Heart left ventricle (tissue), 16 donors: Measurements from ENCODE around the gene ZBTB18. TPM values are rescaled to one million over a fixed set of nuclear protein-coding genes. Genes with fewer than 3 reads are reported as not detected.
A peak's percentile ranks its signal among the peaks of the same experiment; 100 is the strongest.
"Not testable (repeated sequence)": the region's sequence is repeated elsewhere in the genome, so short reads cannot be mapped to it uniquely, and the experiment has no call there.

Source experiments
- ATAC-seq, 4 donors: fragments of 200-7000 bp; cut with Tn5 transposase; one replicate each; pipeline ENCODE4 v1.9.1; 2020 to 2022; ENCODE audit warnings: moderate library complexity in 4 of 4, mild to moderate bottlenecking in 3 of 4, moderate number of reproducible peaks in 1 of 4
- DNase-seq, 5 donors: peaks; one replicate each; pipeline ENCODE4 v3.0.0-alpha.2; 2020
- H3K27ac ChIP-seq, 12 donors: fragments of 200-600 bp; sonication (generic) in 4 of 12; one replicate each; pipeline versions ENCODE4 v1.5.0 to v1.8.0; 2016 to 2022; ENCODE audit warnings: mild to moderate bottlenecking in 2 of 12
- H3K27me3 ChIP-seq, 9 donors: fragments of 200-600 bp; sonication (generic) in 2 of 9; one replicate each; pipeline versions ENCODE4 v1.5.1 to v1.8.0; 2016 to 2022; ENCODE audit warnings: mild to moderate bottlenecking in 3 of 9
- H3K36me3 ChIP-seq, 9 donors: fragments of 200-600 bp; sonication (generic) in 2 of 9; one replicate each; pipeline versions ENCODE4 v1.5.0 to v1.8.0; 2018 to 2022; ENCODE audit warnings: mild to moderate bottlenecking in 2 of 9
- H3K4me1 ChIP-seq, 12 donors: fragments of 200-600 bp; sonication (generic) in 4 of 12; one replicate each; pipeline versions ENCODE4 v1.5.0 to v1.8.0; 2016 to 2022; ENCODE audit warnings: mild to moderate bottlenecking in 3 of 12
- H3K4me3 ChIP-seq, 12 donors: fragments of 200-600 bp; sonication (generic) in 4 of 12; one replicate each; pipeline versions ENCODE4 v1.5.0 to v1.8.0; 2017 to 2022; ENCODE audit warnings: mild to moderate bottlenecking in 9 of 12, moderate library complexity in 4 of 12
- H3K9me3 ChIP-seq, 12 donors: fragments of 200-600 bp; sonication (generic) in 4 of 12; one replicate each; pipeline versions ENCODE4 v1.5.0 to v1.8.0; 2016 to 2022; ENCODE audit warnings: mild to moderate bottlenecking in 1 of 12
- CTCF ChIP-seq, 12 donors: fragments of 200-600 bp; sonication (generic) in 4 of 12; IDR thresholded peaks; one replicate each; pipeline versions ENCODE4 v1.5.0 to v1.8.0; 2018 to 2022; ENCODE audit warnings: antibody characterized with exemption in 12 of 12, mild to moderate bottlenecking in 5 of 12
- POLR2A ChIP-seq, 2 donors: fragments of 450-650 bp; IDR thresholded peaks; one replicate each; pipeline ENCODE4 v1.6.1; 2017; ENCODE audit warnings: antibody characterized with exemption in 2 of 2, mild to moderate bottlenecking in 2 of 2, moderate library complexity in 2 of 2
- WGBS, 4 donors: extraction: QIAGEN DNeasy Blood & Tissue Kit in 2 of 4; methylation state at CpG; one replicate each; pipeline versions ENCODE4 v1.1.5 to v1.1.7; 2013 to 2018; 5-methylcytosine and 5-hydroxymethylcytosine counted together
- intact Hi-C, 10 donors: fragments of 100-400 bp; cut with DNase I; formaldehyde crosslinking; loops; one replicate each; pipeline versions ENCODE4 v1.11.1 to v1.14.2; 2022
- polyA plus RNA-seq, 2 donors: library from polyadenylated mRNA; stranded (reverse); fragments of 200-250 nt; gene quantifications; one replicate each; pipeline ENCODE4 v1.2.3, GENCODE V29; 2013
- total RNA-seq, 9 donors: library from RNA; depleted of rRNA in 2 of 9; stranded (reverse); fragments of >200 nt in 2 of 9; fragmentation: NEBNext Ultra II Directional in 3 of 9; extraction: Animal tissue kit (Norgen Biotek cat#: 25700) in 3 of 9; gene quantifications; one replicate each; pipeline versions ENCODE4 v1.1.0 to v1.2.4, GENCODE V29; 2016 to 2023
- donor health status: ischemic (EF 13 %, LVEDD 7.1; RV severe dilation, severe dysfunction).
- donor health status: healthy with polysubstance abuse.
- donor health status: DM: no; HTN: yes; CAD: no.
- donor health status: DM: no; HTN: no; CAD: no.
- donor health status: ischemic (EF 25% LVEDD 6.9; RV normal size, moderate dysfunction).
- donor health status: ischemic (EF 25% LVEDD 5.7; RV mildly dilated, moderate dysfunction).
- donor health status: healthy.
- donor health status: DM: yes; HTN: yes; CAD: no.
- donor health status: ischemic (EF 35%, LVEDD 5.7; RV mildly dilated, moderate dysfunction).
- donor health status: nonischemic (EF 11% LVEDD 7.7; RV severe dilation, severe dysfunction).
- donor health status: DM: yes; HTN: yes; CAD: no.
- donor health status: PGD.
- donor health status: ischemic (EF 29% LVEDD 5.4; RV normal size, mild dysfunction).
- donor health status: nonischemic (EF 23%, LVEDD 6.1; RV moderate dilation, normal function).

ZBTB18 gene
- total and polyA plus RNA-seq, 11 donors, result 12.5 to 29.2 (median 22.5) TPM

DNA sequence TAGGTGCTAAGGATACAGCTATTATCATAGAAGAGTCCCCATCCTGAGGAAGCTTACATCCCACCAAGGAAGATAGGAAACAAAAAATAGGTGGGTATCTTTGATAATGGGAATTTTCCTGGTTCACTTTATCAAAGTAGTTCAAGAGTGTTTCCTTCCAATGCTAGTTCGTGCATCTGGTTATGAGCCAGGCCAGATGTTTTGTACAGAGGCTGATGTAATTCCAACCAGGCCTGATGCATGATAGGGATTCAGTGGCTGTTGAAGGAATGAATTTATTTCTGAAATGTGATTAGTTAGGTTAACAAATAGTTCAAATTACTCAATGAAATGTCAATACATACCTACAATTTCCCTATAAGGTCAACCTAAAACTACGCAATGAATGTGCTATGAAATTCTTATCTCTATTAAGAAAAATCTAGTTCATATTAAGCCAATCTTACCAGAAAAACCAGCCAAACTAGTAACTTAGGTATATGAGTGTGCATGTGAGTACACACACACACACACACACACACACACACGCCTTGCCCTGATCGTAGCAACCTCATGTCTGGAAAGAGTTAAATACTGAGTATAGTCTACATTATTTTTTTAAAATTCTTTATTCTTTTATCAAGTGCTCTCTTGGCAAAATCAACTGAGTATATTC, 9.5 kb upstream of the ZBTB18 start:
- no peak for TF ChIP-seq POLR2A (IDR thresholded peaks at IDR 0.05)
- TF ChIP-seq CTCF (IDR thresholded peaks at IDR 0.05), result no peak
- H3K4me1 ChIP-seq, result peaks cover 0 to 2% (median 0%) of the 10 kb centered on the region in 12 donors
- no peak for ATAC-seq
- H3K27me3 ChIP-seq, result no peaks in the 10 kb centered on the region
- 81 to 88% (median 85%) methylated on average over 4 of the region's 4 CpGs for WGBS, 4 donors
- no peak overlapping the region for H3K4me3 ChIP-seq
- no peak overlapping the region for H3K27ac ChIP-seq
- peak in 1 of 5 donors; percentile 29 for DNase-seq
- no peaks in the 10 kb centered on the region for H3K9me3 ChIP-seq
- intact Hi-C loops, result loop anchor here in 5 of 10 donors (10.0 kb wide), 4 partner anchors 117 to 787 kb away; partner anchors contain the start of genes AKT3 (in 2 of the 5), CEP170 (in 1 of the 5) and SDCCAG8 (in 1 of the 5)
- no peaks in the 10 kb centered on the region for H3K36me3 ChIP-seq

GRCh38 chr1:244042293-244042692, 8.8 kb upstream of the ZBTB18 start:
- Histone ChIP-seq H3K4me3 (no peak overlapping the region), H3K36me3 (no peaks in the 10 kb centered on the region), H3K9me3 (no peaks in the 10 kb centered on the region), H3K4me1 (peaks cover 0 to 7% (median 5%) of the 10 kb centered on the region in 12 donors), H3K27me3 (no peaks in the 10 kb centered on the region), H3K27ac (no peak overlapping the region)
- intact Hi-C loops, result loop anchor here in 5 of 10 donors (10.0 kb wide), 4 partner anchors 117 to 787 kb away; partner anchors contain the start of genes AKT3 (in 2 of the 5), CEP170 (in 1 of the 5) and SDCCAG8 (in 1 of the 5)
- WGBS, 4 donors, result 77 to 99% (median 89%) methylated on average over 3 of the region's 3 CpGs
- no peak for TF ChIP-seq CTCF (IDR thresholded peaks at IDR 0.05)
- no peak for TF ChIP-seq POLR2A (IDR thresholded peaks at IDR 0.05)
- DNase-seq (no peak), ATAC-seq (no peak)

GRCh38 chr1:244044423-244044822, 6.7 kb upstream of the ZBTB18 start:
- WGBS, 4 donors, result 0 to 97% (median 70%) methylated on average over 1 of the region's 1 CpG
- H3K27ac ChIP-seq, result no peak overlapping the region
- no peak for DNase-seq

GRCh38 chr1:244046254-244046653, 4.8 kb upstream of the ZBTB18 start:
- 95 to 100% (median 98%) methylated on average over 1 of the region's 1 CpG for WGBS, 4 donors
- intact Hi-C loops, result loop anchor here in 5 of 10 donors (5.0 to 10.0 kb wide), 7 partner anchors 121 to 791 kb away; partner anchors contain the start of genes AKT3 (in 3 of the 5), CEP170 (in 1 of the 5) and SDCCAG8 (in 1 of the 5)
- H3K36me3 ChIP-seq, H3K27me3 ChIP-seq, ATAC-seq, DNase-seq, H3K4me3 ChIP-seq, H3K9me3 ChIP-seq: not testable (repeated sequence)
- Histone ChIP-seq H3K27ac (peak overlapping the region in 2 of 12 donors; percentile 99), H3K4me1 (peaks cover 4 to 23% (median 12%) of the 10 kb centered on the region in 12 donors)

More at GRCh38 chr1:244044423-244044822, 6.7 kb upstream of the ZBTB18 start:
- Histone ChIP-seq H3K36me3 (no peaks in the 10 kb centered on the region), H3K9me3 (no peaks in the 10 kb centered on the region), H3K27me3 (no peaks in the 10 kb centered on the region), H3K4me1 (peaks cover 0 to 7% (median 5%) of the 10 kb centered on the region in 12 donors), H3K4me3 (no peak overlapping the region)
- TF ChIP-seq CTCF (IDR thresholded peaks at IDR 0.05) (no peak), POLR2A (IDR thresholded peaks at IDR 0.05) (no peak)
- no peak for ATAC-seq
- intact Hi-C loops, result loop anchor here in 5 of 10 donors (10.0 kb wide), 4 partner anchors 120 to 790 kb away; partner anchors contain the start of genes AKT3 (in 2 of the 5), CEP170 (in 1 of the 5) and SDCCAG8 (in 1 of the 5)
